Cardiac muscle cell (in vitro differentiated cells and primary cell): ENCODE measurements around the gene PDX1. TPM values are rescaled to one million over a fixed set of nuclear protein-coding genes. Genes with fewer than 3 reads are reported as not detected.

Experiments used
- DNase-seq, 2 donors: peaks; one replicate each; pipeline versions ENCODE4 v3.0.0 to v3.0.0-alpha.2; 2010 to 2017; ENCODE audit warnings: low read depth in 1 of 2, low spot score in 1 of 2
- H3K27ac ChIP-seq: fragments of 200-600 bp; sonication (generic); 2 replicates; pipeline ENCODE4 v1.5.1; 2016
- H3K27me3 ChIP-seq: fragments of 200-600 bp; sonication (generic); 2 replicates; pipeline ENCODE4 v1.6.0; 2016; ENCODE audit warnings: control low read depth
- H3K36me3 ChIP-seq: fragments of 200-600 bp; sonication (generic); 2 replicates; pipeline ENCODE4 v1.5.1; 2016; ENCODE audit warnings: control low read depth
- H3K4me1 ChIP-seq: fragments of 200-600 bp; sonication (generic); 2 replicates; pipeline ENCODE4 v1.8.1; 2017; ENCODE audit warnings: low read depth, mild to moderate bottlenecking, mixed run types
- H3K4me3 ChIP-seq: fragments of 200-600 bp; sonication (generic); 2 replicates; pipeline ENCODE4 v1.5.1; 2016; ENCODE audit warnings: mild to moderate bottlenecking
- H3K9me3 ChIP-seq: fragments of 200-600 bp; sonication (generic); 2 replicates; pipeline ENCODE4 v1.5.1; 2017; ENCODE audit warnings: low read depth, mild to moderate bottlenecking, control low read depth
- polyA plus RNA-seq: library from polyadenylated mRNA; unstranded; fragments of >200 nt; fragmentation: Nextera tagmentation; extraction: Ambion mirVana; gene quantifications from 2 replicates; pipeline ENCODE4 v1.2.1, GENCODE V29; 2016
- total RNA-seq: library from RNA; depleted of rRNA; stranded (reverse); fragments of >200 nt; gene quantifications from 2 replicates; pipeline ENCODE4 v1.2.3, GENCODE V29; 2016
- TF ChIP-seq, protein P1 (sequence below): IDR thresholded peaks from 2 replicates; pipeline ENCODE4 v1.5.1; 2012; ENCODE audit warnings: low read depth, mild to moderate bottlenecking, low read length

Gene PDX1
- total and polyA plus RNA-seq, 2 experiments from 2014 or later, result not detected

DNA sequence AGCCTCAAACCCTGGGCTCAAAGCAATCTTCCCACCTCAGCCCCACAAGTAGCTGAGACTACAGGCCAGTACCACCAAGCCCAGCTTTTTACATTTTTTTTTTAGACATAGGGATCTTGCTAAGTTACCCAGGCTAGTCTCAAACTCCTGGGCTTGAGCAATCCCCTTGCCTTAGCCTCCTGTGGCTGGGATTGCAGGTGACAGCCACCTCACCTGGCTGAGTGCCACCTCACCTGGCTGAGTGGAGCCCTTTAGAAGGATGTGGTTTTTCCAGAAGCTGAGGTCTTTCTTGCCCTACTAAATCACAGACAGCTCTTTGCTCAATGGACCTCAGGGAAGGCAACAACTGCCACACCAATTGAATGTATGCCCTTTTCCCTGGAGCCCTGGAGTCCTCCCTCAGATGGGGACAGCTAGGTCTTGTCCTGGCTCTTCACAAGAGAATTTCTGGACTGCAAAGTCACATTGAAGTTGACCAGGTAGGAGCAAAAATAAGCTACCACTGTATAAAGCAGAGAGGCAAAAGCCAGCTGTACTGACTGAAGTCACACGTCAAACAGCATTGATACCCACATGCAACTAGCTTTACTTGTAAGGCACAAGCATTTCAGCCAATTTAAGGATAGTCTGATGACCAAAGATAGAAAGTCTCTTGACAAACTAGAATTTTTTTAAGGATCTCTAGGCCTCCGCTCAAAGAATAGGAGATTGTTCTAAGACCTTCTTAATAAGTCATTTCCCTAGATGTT, 14.0 kb downstream of the PDX1 start:
- H3K27me3 ChIP-seq, result peaks cover 63% of the 10 kb centered on the region
- H3K9me3 ChIP-seq, result no peaks in the 10 kb centered on the region
- H3K36me3 ChIP-seq, result no peaks in the 10 kb centered on the region
- H3K4me1 ChIP-seq, result no peaks in the 10 kb centered on the region
- no peak overlapping the region for H3K27ac ChIP-seq
- no peak for DNase-seq
- TF ChIP-seq, protein P1, sequence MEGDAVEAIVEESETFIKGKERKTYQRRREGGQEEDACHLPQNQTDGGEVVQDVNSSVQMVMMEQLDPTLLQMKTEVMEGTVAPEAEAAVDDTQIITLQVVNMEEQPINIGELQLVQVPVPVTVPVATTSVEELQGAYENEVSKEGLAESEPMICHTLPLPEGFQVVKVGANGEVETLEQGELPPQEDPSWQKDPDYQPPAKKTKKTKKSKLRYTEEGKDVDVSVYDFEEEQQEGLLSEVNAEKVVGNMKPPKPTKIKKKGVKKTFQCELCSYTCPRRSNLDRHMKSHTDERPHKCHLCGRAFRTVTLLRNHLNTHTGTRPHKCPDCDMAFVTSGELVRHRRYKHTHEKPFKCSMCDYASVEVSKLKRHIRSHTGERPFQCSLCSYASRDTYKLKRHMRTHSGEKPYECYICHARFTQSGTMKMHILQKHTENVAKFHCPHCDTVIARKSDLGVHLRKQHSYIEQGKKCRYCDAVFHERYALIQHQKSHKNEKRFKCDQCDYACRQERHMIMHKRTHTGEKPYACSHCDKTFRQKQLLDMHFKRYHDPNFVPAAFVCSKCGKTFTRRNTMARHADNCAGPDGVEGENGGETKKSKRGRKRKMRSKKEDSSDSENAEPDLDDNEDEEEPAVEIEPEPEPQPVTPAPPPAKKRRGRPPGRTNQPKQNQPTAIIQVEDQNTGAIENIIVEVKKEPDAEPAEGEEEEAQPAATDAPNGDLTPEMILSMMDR, result no peak
- H3K4me3 ChIP-seq, result no peak overlapping the region

DNA sequence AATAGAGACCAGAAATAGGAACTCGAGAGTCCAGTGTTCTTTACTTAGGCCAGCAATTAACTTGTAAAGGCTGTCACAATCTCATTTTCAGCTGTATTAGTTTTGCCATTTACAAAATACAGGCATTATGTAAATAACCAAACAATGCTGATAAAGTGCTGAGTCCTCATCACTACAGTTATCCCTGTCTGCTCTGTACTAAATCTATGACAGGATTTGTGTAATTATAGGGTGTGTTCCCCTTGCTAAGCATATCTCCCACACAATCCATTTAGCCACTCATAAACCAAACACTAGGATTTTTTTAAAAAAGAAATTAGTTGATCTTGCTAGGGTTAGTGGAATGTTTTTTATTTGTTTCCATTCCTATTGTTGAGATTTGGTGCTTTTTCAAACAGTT, 23.2 kb downstream of the PDX1 start:
- Histone ChIP-seq H3K9me3 (no peaks in the 10 kb centered on the region), H3K4me3 (no peak overlapping the region), H3K27me3 (peaks cover 40% of the 10 kb centered on the region), H3K27ac (no peak overlapping the region), H3K4me1 (no peaks in the 10 kb centered on the region), H3K36me3 (no peaks in the 10 kb centered on the region)
- no peak for DNase-seq
- TF ChIP-seq, protein P1, result no peak

DNA sequence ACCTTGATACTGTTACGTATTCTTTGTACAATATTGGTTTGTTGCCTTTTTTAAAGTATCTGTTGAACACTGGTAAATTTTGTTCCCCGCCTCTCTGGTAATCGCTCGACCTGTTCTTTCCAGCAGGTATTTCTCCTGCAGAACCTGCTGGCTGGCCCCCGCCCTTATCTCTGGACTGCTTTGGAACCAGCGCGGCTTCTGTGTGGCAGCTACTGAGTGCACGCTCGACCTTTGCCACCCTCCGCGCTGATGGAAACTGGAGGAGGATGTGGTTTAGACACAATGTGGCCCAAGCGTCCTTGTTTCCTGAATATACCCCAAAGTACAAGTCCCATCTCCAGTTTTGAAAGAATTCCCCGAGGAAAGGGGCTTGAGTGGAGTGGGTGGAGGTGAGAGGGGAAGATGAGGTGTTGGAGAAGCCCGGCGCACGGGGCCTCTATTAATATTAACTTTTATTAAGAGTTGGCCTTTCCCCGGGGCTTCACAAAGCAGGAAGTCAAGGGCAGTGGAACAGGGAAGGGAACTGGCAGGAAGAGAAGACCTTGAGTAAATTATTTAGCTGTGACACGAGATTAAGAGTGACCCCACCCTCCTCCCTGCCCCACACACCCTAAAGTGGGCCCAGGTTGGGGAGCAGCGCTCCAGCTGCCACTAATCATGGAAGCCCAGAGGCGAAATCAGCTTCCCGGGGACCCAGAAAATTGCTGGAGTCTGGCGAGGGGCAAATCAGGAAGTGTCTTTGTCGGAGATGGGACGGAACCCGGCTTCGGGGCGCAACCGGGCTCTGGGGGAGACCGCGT, 33.3 kb downstream of the PDX1 start:
- DNase-seq, result no peak
- no peaks in the 10 kb centered on the region for H3K4me1 ChIP-seq
- H3K27me3 ChIP-seq, result peaks cover 97% of the 10 kb centered on the region
- H3K4me3 ChIP-seq, result peak overlapping the region; percentile 24
- H3K27ac ChIP-seq, result no peak overlapping the region
- no peaks in the 10 kb centered on the region for H3K36me3 ChIP-seq
- TF ChIP-seq, protein P1, result no peak
- H3K9me3 ChIP-seq, result no peaks in the 10 kb centered on the region

DNA sequence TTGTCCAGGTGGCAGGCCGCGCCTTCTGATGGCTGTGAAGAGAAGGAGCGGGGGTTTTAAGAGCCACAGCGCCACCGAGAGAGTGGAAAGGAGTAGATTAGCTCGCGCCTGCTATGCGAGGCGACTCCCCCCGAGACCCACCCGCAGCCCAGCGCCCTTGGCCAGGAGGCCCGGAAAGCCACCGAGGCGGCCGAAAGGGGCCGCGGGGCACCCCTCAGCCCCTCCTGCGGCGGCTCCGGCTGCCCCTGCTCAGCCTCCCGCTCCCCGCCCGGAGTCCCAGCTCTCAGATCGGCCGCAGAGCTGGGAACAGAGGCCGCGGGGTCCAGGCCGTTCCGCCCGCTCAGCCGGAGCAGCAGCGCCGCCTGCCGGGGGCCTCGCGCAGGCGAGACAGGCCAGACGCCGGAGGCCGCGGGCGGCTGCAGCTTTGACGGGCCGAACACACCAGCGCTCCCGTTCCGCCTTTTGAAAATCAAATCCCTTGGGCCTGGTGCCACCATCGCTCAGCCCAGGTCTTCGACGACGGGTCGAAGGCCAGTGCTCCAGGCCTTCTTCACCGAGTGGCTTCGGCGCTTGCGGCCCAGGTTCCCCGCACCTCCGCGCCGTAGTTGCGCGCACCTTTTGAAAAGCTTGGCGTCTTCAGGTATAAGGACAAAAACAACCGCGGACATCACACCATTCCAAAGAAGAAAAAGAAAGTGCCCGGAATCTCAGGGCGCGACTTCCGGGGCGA, 34.0 kb downstream of the PDX1 start:
- H3K27ac ChIP-seq, result no peak overlapping the region
- no peaks in the 10 kb centered on the region for H3K36me3 ChIP-seq
- DNase-seq, result peak; percentile 79 to 91
- no peaks in the 10 kb centered on the region for H3K9me3 ChIP-seq
- TF ChIP-seq, protein P1, result peak; percentile 90
- no peaks in the 10 kb centered on the region for H3K4me1 ChIP-seq
- H3K27me3 ChIP-seq, result peaks cover 100% of the 10 kb centered on the region
- peak overlapping the region; percentile 24 for H3K4me3 ChIP-seq

DNA sequence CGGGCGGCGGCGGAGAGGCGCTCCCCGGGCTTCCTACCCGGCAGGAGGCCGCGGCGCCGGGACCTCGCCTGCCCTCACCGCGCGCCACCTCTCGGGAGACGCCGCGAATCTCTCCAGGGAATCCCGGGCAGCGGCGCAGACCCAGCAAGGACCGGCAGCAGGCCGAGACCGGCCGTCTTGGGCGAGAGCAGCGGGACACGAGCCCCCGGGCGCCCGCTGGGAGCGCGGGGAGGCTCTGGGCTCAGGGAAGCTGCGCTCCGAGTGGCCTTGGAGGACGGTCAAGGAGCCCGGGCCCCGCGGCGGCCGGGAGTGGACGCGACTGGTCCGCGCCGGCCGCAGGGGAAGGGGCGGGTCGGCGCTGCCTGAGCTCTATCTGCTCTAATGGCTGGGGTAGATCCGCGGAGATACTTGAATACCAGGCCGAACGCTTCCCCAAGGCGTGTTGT, 34.6 kb downstream of the PDX1 start:
- no peaks in the 10 kb centered on the region for H3K4me1 ChIP-seq
- H3K27ac ChIP-seq, result no peak overlapping the region
- peak in 1 of 2 donors; percentile 20 for DNase-seq
- peaks cover 100% of the 10 kb centered on the region for H3K27me3 ChIP-seq
- no peaks in the 10 kb centered on the region for H3K36me3 ChIP-seq
- H3K9me3 ChIP-seq, result no peaks in the 10 kb centered on the region
- H3K4me3 ChIP-seq, result peak overlapping the region; percentile 16
- TF ChIP-seq, protein P1, result no peak
